Ovary (tissue), 9 donors: ENCODE data around the gene DSCAML1. TPM values are rescaled to one million over a fixed set of nuclear protein-coding genes. Genes with fewer than 3 reads are reported as not detected.

ENCODE experiments used
- DNase-seq, 5 donors: peaks; one replicate each; pipeline ENCODE4 v3.0.0-alpha.2; 2019 to 2020
- H3K27ac ChIP-seq, 2 donors: fragments of 200-600 bp; one replicate each; pipeline versions ENCODE4 v1.5.1 to v1.8.0; 2019 to 2022
- H3K27me3 ChIP-seq: fragments of 200-600 bp; one replicate; pipeline ENCODE4 v1.8.0; 2022
- H3K36me3 ChIP-seq: fragments of 200-600 bp; sonication (generic); one replicate; pipeline ENCODE4 v1.5.1; 2019
- H3K4me1 ChIP-seq: one replicate; pipeline ENCODE4 v1.8.1; 2013; ENCODE audit warnings: mild to moderate bottlenecking, moderate library complexity; ENCODE audit not compliant: insufficient read depth
- H3K4me3 ChIP-seq: fragments of 200-600 bp; sonication (generic); one replicate; pipeline ENCODE4 v1.5.1; 2017
- H3K9me3 ChIP-seq, 2 donors: fragments of 200-600 bp in 1 of 2; sonication (generic) in 1 of 2; one replicate each; pipeline versions ENCODE4 v1.5.1 to v1.8.1; 2013 to 2019; ENCODE audit warnings: mild to moderate bottlenecking in 1 of 2, moderate library complexity in 1 of 2
- CTCF ChIP-seq, 3 donors: fragments of 450-650 bp in 2 of 3; fragments of 200-600 bp in 1 of 3; IDR thresholded peaks; one replicate each; pipeline versions ENCODE4 v1.5.1 to v1.8.0; 2016 to 2022; ENCODE audit warnings: antibody characterized with exemption in 3 of 3, mild to moderate bottlenecking in 1 of 3
- EP300 ChIP-seq: sonication (generic); formaldehyde crosslinking; IDR thresholded peaks from one replicate; pipeline ENCODE4 v1.6.1; 2017; ENCODE audit warnings: antibody characterized with exemption
- POLR2A ChIP-seq: fragments of 450-650 bp; IDR thresholded peaks from one replicate; pipeline ENCODE4 v1.6.1; 2017; ENCODE audit warnings: antibody characterized with exemption, mild to moderate bottlenecking, moderate library complexity
- WGBS, 3 donors: extraction: QIAGEN DNeasy Blood & Tissue Kit in 1 of 3; methylation state at CpG; one replicate each; pipeline versions ENCODE4 v1.1.5 to v1.1.7; 2013 to 2017; 5-methylcytosine and 5-hydroxymethylcytosine counted together
- intact Hi-C, 4 donors: fragments of 100-400 bp; cut with DNase I; formaldehyde crosslinking; loops; one replicate each; pipeline versions ENCODE4 v1.11.0 to v1.15.1; 2022 to 2023
- polyA plus RNA-seq, 2 donors: library from polyadenylated mRNA; stranded (reverse); fragments of 200-250 nt in 1 of 2; fragments of 350-450 nt in 1 of 2; fragmentation: Illumina TruSeq in 1 of 2; extraction: RNeasy Lipid Tissue Mini Kit (QIAGEN cat#74804) in 1 of 2; gene quantifications; one replicate each; pipeline ENCODE4 v1.2.3, GENCODE V29; 2013 to 2014
- total RNA-seq, 7 donors: library from RNA; depleted of rRNA in 2 of 7; stranded (reverse); fragments of >200 nt in 2 of 7; fragmentation: NEBNext Ultra II Directional in 3 of 7; extraction: Animal tissue kit (Norgen Biotek cat#: 25700) in 3 of 7; gene quantifications; one replicate each; pipeline versions ENCODE4 v1.1.0 to v1.2.4, GENCODE V29; 2016 to 2023
- donor health status: DM: no; HTN: no; CAD: no; lungs with moderate emphysema.
- donor health status: DM: no; HTN: no; CAD: no.
- donor health status: Bipolar disorder and iron deficiency.
- donor health status: DM: yes; HTN: yes; CAD: no.
- donor health status: DM: no; HTN: no; CAD: no.
- donor health status: DM: yes; HTN: yes; CAD: no.

Gene DSCAML1
- total and polyA plus RNA-seq, 9 donors, result 0.77 to 16.5 (median 10.6) TPM

- intact Hi-C loops, result loop anchor here (5.0 to 10.0 kb wide), 5 partner anchors 379 to 627 kb away; no protein-coding TSS in a partner anchor
- no peak for DNase-seq
- Histone ChIP-seq H3K27me3 (no peaks in the 10 kb centered on the region), H3K4me1 (peaks cover 6% of the 10 kb centered on the region), H3K9me3 (no peaks in the 10 kb centered on the region), H3K27ac (no peak overlapping the region), H3K36me3 (no peaks in the 10 kb centered on the region), H3K4me3 (no peak overlapping the region)
- 48 to 50% (median 48%) methylated on average over 13 of the region's 13 CpGs for WGBS, 3 donors
- TF ChIP-seq POLR2A (no peak), EP300 (no peak), CTCF (IDR thresholded peaks at IDR 0.05) (no peak)
Measured at GRCh38 chr11:117425679-117426296, 371.2 kb downstream of the DSCAML1 start.

- intact Hi-C loops, result loop anchor here (5.0 to 10.0 kb wide), 5 partner anchors 380 to 628 kb away; no protein-coding TSS in a partner anchor
- H3K9me3 ChIP-seq, result no peaks in the 10 kb centered on the region
- H3K27me3 ChIP-seq, result no peaks in the 10 kb centered on the region
- WGBS, 3 donors, result 58 to 68% (median 63%) methylated on average over 4 of the region's 4 CpGs
- no peak overlapping the region for H3K4me3 ChIP-seq
- H3K36me3 ChIP-seq, result no peaks in the 10 kb centered on the region
- H3K4me1 ChIP-seq, result peaks cover 6% of the 10 kb centered on the region
- TF ChIP-seq CTCF (IDR thresholded peaks at IDR 0.05), result no peak
- no peak for TF ChIP-seq POLR2A
- TF ChIP-seq EP300, result no peak
- no peak for DNase-seq
- H3K27ac ChIP-seq, result no peak overlapping the region
Measured at GRCh38 chr11:117424781-117425180, 372.2 kb downstream of the DSCAML1 start.

- Histone ChIP-seq H3K4me3 (no peak overlapping the region), H3K27ac (no peak overlapping the region), H3K27me3 (no peaks in the 10 kb centered on the region), H3K9me3 (no peaks in the 10 kb centered on the region), H3K36me3 (no peaks in the 10 kb centered on the region), H3K4me1 (peaks cover 6% of the 10 kb centered on the region)
- no peak for DNase-seq
- TF ChIP-seq POLR2A, result no peak
- TF ChIP-seq EP300, result no peak
- no peak for TF ChIP-seq CTCF (IDR thresholded peaks at IDR 0.05)
- intact Hi-C loops, result loop anchor here in 2 of 4 donors (10.0 kb wide), 2 partner anchors 382 to 522 kb away; no protein-coding TSS in a partner anchor
- WGBS, 3 donors, result 84 to 87% (median 85%) methylated on average over 14 of the region's 14 CpGs
Measured at GRCh38 chr11:117423046-117423575, 373.9 kb downstream of the DSCAML1 start.

- WGBS, 3 donors, result 54 to 67% (median 55%) methylated on average over 7 of the region's 7 CpGs
- no peak overlapping the region for H3K27ac ChIP-seq
Measured at GRCh38 chr11:117421476-117421875, 375.5 kb downstream of the DSCAML1 start.

More at GRCh38 chr11:117421476-117421875, 375.5 kb downstream of the DSCAML1 start:
- H3K36me3 ChIP-seq, result no peaks in the 10 kb centered on the region
- TF ChIP-seq CTCF (IDR thresholded peaks at IDR 0.05) (no peak), EP300 (no peak), POLR2A (no peak)
- H3K9me3 ChIP-seq, result no peaks in the 10 kb centered on the region
- H3K4me1 ChIP-seq, result peaks cover 6% of the 10 kb centered on the region
- intact Hi-C loops, result loop anchor here in 2 of 4 donors (10.0 kb wide), 2 partner anchors 383 to 523 kb away; no protein-coding TSS in a partner anchor
- no peak overlapping the region for H3K4me3 ChIP-seq
- DNase-seq, result no peak
- no peaks in the 10 kb centered on the region for H3K27me3 ChIP-seq
